Peyer's patch (tissue), 4 donors: ENCODE data around the gene RHOG. TPM values are rescaled to one million over a fixed set of nuclear protein-coding genes. Genes with fewer than 3 reads are reported as not detected.

Experiments
- DNase-seq, 3 donors: peaks; one replicate each; pipeline ENCODE4 v3.0.0-alpha.2; 2017 to 2019
- H3K27ac ChIP-seq, 4 donors: fragments of 200-600 bp; sonication (generic); one replicate each; pipeline ENCODE4 v1.5.1; 2016 to 2019
- H3K27me3 ChIP-seq, 2 donors: fragments of 200-600 bp; sonication (generic); one replicate each; pipeline ENCODE4 v1.5.1; 2019
- H3K36me3 ChIP-seq, 3 donors: fragments of 200-600 bp; sonication (generic); one replicate each; pipeline ENCODE4 v1.5.1; 2016 to 2019
- H3K4me1 ChIP-seq, 4 donors: fragments of 200-600 bp; sonication (generic); one replicate each; pipeline ENCODE4 v1.5.1; 2016 to 2019
- H3K4me3 ChIP-seq, 4 donors: fragments of 200-600 bp; sonication (generic); 1 replicate in 3 of 4; 2 replicates in 1 of 4; pipeline ENCODE4 v1.5.1; 2016 to 2019; ENCODE audit warnings: mild to moderate bottlenecking in 1 of 4
- H3K9me3 ChIP-seq, 4 donors: fragments of 200-600 bp; sonication (generic); one replicate each; pipeline ENCODE4 v1.5.1; 2016 to 2019; ENCODE audit warnings: mild to moderate bottlenecking in 1 of 4
- CTCF ChIP-seq, 6 experiments: fragments of 450-650 bp in 4 of 6; fragments of 200-600 bp in 2 of 6; sonication (generic) in 1 of 6; IDR thresholded peaks; one replicate each; pipeline ENCODE4 v1.5.1; 2017 to 2019; ENCODE audit warnings: antibody characterized with exemption in 6 of 6, mild to moderate bottlenecking in 3 of 6, moderate library complexity in 1 of 6
- POLR2A ChIP-seq, 2 donors: fragments of 450-650 bp; IDR thresholded peaks; one replicate each; pipeline ENCODE4 v1.5.1; 2017; ENCODE audit warnings: antibody characterized with exemption in 2 of 2, mild to moderate bottlenecking in 2 of 2, moderate library complexity in 2 of 2
- small RNA-seq, 2 donors: library from RNA; depleted of rRNA; stranded (forward); fragments of <200 nt; gene quantifications; one replicate each; pipeline ENCODE3, GENCODE V24; 2016
- total RNA-seq, 4 donors: library from RNA; depleted of rRNA; stranded (reverse); fragments of >200 nt; gene quantifications; one replicate each; pipeline ENCODE4 v1.1.0, GENCODE V29; 2016

The RHOG gene
- total RNA-seq, 4 donors from 2014 or later: 33.8 to 83.0 (median 67.0) TPM

- Histone ChIP-seq H3K36me3 (peaks cover 0 to 34% (median 7%) of the 10 kb centered on the region in 3 donors), H3K4me3 (no peak overlapping the region), H3K9me3 (no peaks in the 10 kb centered on the region), H3K4me1 (peaks cover 0 to 13% (median 3%) of the 10 kb centered on the region in 4 donors), H3K27me3 (no peaks in the 10 kb centered on the region), H3K27ac (no peak overlapping the region)
- no peak for DNase-seq
- no peak for TF ChIP-seq POLR2A (IDR thresholded peaks at IDR 0.05)
- TF ChIP-seq CTCF (IDR thresholded peaks at IDR 0.05): no peak
Observed at GRCh38 chr11:3782963-3783362, 57.8 kb downstream of the RHOG start.

GRCh38 chr11:3781423-3781822 is 59.3 kb downstream of the RHOG start:
- Histone ChIP-seq H3K36me3 (peaks cover 0 to 48% (median 7%) of the 10 kb centered on the region in 3 donors), H3K4me1 (peaks cover 0 to 7% (median 0%) of the 10 kb centered on the region in 4 donors)

More at GRCh38 chr11:3781423-3781822, 59.3 kb downstream of the RHOG start:
- no peaks in the 10 kb centered on the region for H3K27me3 ChIP-seq
- no peak for DNase-seq
- no peaks in the 10 kb centered on the region for H3K9me3 ChIP-seq
- H3K27ac ChIP-seq: no peak overlapping the region
- TF ChIP-seq POLR2A (IDR thresholded peaks at IDR 0.05): no peak
- no peak for TF ChIP-seq CTCF (IDR thresholded peaks at IDR 0.05)
- no peak overlapping the region for H3K4me3 ChIP-seq

Small RNAs within 50 kb of the gene (small RNA-seq; reads per million reads assigned to genes)
- 0 reads per million in 2 donors for gene RNU7-50P

Other genes starting within 250 kb of the RHOG start
- gene ART5, start 199.0 kb downstream of the RHOG start, total RNA-seq: not detected
- not detected for gene ART1, start 195.8 kb downstream of the RHOG start, total RNA-seq
- 1 to 10 TPM; 1.9 to 5.4 (median 3.5) TPM for gene CHRNA10, start 169.6 kb downstream of the RHOG start, total RNA-seq
- 100 to 1,000 TPM in 1 of 4 donors, 10 to 100 TPM in 3; 67.7 to 113 (median 86.8) TPM for gene NUP98, start 43.4 kb downstream of the RHOG start, total RNA-seq
- gene PGAP2, start 32.4 kb downstream of the RHOG start, total RNA-seq: 10 to 100 TPM in 3 of 4 donors, 1 to 10 TPM in 1; 9.1 to 67.2 (median 53.7) TPM
- gene STIM1, start 14.7 kb upstream of the RHOG start, total RNA-seq: 100 to 1,000 TPM in 1 of 4 donors, 10 to 100 TPM in 3; 36.3 to 158 (median 46.1) TPM